NCI-H1694 (cell line): ENCODE measurements around the gene GNB3.
"Not testable (repeated sequence)": the region's sequence is repeated elsewhere in the genome, so short reads cannot be mapped to it uniquely, and the experiment has no call there.

Source experiments
- DNase-seq: peaks from one replicate; lab custom pipeline; 2025; lab: John Stamatoyannopoulos, UW

GNB3 gene

GRCh38 chr12:6860942-6861341 is 20.2 kb downstream of the GNB3 start:
- DNase-seq, result no peak

- DNase-seq, result no peak
These were observed 20.7 kb downstream of the GNB3 start for GRCh38 chr12:6861391-6861790.

GRCh38 chr12:6863033-6863432 is 22.3 kb downstream of the GNB3 start:
- DNase-seq, result no peak

GRCh38 chr12:6863586-6864321 is 23.0 kb downstream of the GNB3 start:
- DNase-seq, result no peak

- not testable (repeated sequence) for DNase-seq
These were observed 24.6 kb downstream of the GNB3 start for GRCh38 chr12:6865307-6865706.

- no peak for DNase-seq
These were observed 25.6 kb downstream of the GNB3 start for GRCh38 chr12:6866163-6866919.

- no peak for DNase-seq
These were observed 26.2 kb downstream of the GNB3 start for GRCh38 chr12:6866920-6867412.

GRCh38 chr12:6867413-6868210 is 26.9 kb downstream of the GNB3 start, which contains the start of gene TPI1:
Gene TPI1 (plus strand): TSS chr12:6867531. CDS start chr12:6867567, 36 bp downstream.
- peak; percentile 75 for DNase-seq

- no peak for DNase-seq
These were observed 27.7 kb downstream of the GNB3 start for GRCh38 chr12:6868211-6869048.

- peak; percentile 94 for DNase-seq
These were observed 28.6 kb downstream of the GNB3 start for GRCh38 chr12:6869049-6870021.

- DNase-seq, result not testable (repeated sequence)
These were observed 29.6 kb downstream of the GNB3 start for GRCh38 chr12:6870304-6870703.

GRCh38 chr12:6871052-6871957 is 30.6 kb downstream of the GNB3 start:
- no peak for DNase-seq

- peak; percentile 61 for DNase-seq
These were observed 31.6 kb downstream of the GNB3 start for GRCh38 chr12:6872073-6873048.

GRCh38 chr12:6873094-6874014 is 32.6 kb downstream of the GNB3 start, which contains the start of gene SPSB2:
Gene SPSB2 (minus strand): TSS chr12:6873303. CDS start chr12:6872901, 402 bp downstream.
- peak; percentile 97 for DNase-seq

- DNase-seq, result not testable (repeated sequence)
These were observed 33.3 kb downstream of the GNB3 start for GRCh38 chr12:6874015-6874368.

- DNase-seq, result not testable (repeated sequence)
These were observed 39.1 kb downstream of the GNB3 start for GRCh38 chr12:6879824-6880223.

GRCh38 chr12:6883252-6883651 is 42.5 kb downstream of the GNB3 start:
- no peak for DNase-seq
